IgD-negative memory B cell (primary cell): Measurements from ENCODE around the gene TBX20. TPM values are rescaled to one million over a fixed set of nuclear protein-coding genes. Genes with fewer than 3 reads are reported as not detected.
"Not testable (repeated sequence)": the region's sequence is repeated elsewhere in the genome, so short reads cannot be mapped to it uniquely, and the experiment has no call there.

Source experiments
- H3K27ac Mint-ChIP-seq, 3 donors: one replicate each; pipeline ENCODE4 v1.8.0; 2020 to 2022; ENCODE audit warnings: mild to moderate bottlenecking in 3 of 3, mixed read lengths in 3 of 3, moderate library complexity in 1 of 3
- H3K27me3 Mint-ChIP-seq: one replicate; pipeline ENCODE4 v1.8.0; 2021; ENCODE audit warnings: mixed read lengths
- H3K36me3 Mint-ChIP-seq: one replicate; pipeline ENCODE4 v1.8.0; 2020; ENCODE audit warnings: mild to moderate bottlenecking, mixed read lengths
- H3K4me1 Mint-ChIP-seq, 3 donors: one replicate each; pipeline ENCODE4 v1.8.0; 2020 to 2022; ENCODE audit warnings: mixed read lengths in 3 of 3, mild to moderate bottlenecking in 1 of 3
- H3K4me3 Mint-ChIP-seq, 4 donors: one replicate each; pipeline ENCODE4 v1.8.0; 2020 to 2022; ENCODE audit warnings: mild to moderate bottlenecking in 4 of 4, mixed read lengths in 4 of 4, moderate library complexity in 3 of 4
- H3K9me3 Mint-ChIP-seq, 3 donors: one replicate each; pipeline ENCODE4 v1.8.0; 2020 to 2021; ENCODE audit warnings: mixed read lengths in 3 of 3, mild to moderate bottlenecking in 1 of 3
- polyA plus RNA-seq: library from polyadenylated mRNA; unstranded; fragments of 300-500 nt; fragmentation: Illumina TruSeq; gene quantifications from one replicate; pipeline ENCODE4 v1.2.3, GENCODE V29; 2021

TBX20 gene
- polyA plus RNA-seq, 1 donor from 2014 or later: not detected

DNA sequence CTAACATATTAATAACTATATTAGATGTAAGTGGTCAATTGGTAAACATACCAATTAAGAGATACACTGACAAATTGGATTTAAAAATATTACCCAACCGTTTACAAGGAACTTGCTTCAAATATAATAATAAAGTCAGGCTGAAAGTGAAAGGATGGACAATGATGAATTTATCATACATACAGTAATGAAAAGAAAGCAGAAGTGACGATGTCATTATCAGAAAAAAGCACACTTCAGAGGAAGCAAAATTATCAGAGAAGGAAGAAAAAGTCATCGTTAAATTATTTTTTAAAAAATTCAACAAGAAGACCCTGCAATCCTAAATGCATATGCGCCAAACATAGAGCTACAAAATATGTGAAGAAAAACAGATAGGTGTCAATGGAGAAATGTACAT lies 81.8 kb downstream of the TBX20 start:
- H3K9me3 Mint-ChIP-seq: not testable (repeated sequence)

DNA sequence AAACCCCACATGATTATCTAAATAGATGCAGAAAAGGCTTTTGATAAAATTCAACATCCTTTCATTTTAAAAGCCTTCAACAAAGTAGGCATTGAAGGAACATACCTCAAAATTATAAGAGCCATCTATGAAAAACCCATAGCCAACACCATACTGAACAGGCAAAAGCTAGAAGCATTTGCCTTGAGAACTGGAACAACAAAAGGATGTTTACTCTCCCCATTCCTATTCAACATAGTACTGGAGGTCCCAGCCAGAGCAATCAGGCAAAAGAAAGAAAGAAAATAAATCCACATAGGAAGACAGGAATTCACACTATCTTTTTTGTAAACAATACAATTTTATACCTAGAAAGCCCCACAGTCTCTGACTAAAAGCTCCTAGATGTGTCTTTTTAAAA lies 86.2 kb downstream of the TBX20 start:
- not testable (repeated sequence) for H3K27me3 Mint-ChIP-seq, H3K27ac Mint-ChIP-seq, H3K4me1 Mint-ChIP-seq, H3K4me3 Mint-ChIP-seq, H3K36me3 Mint-ChIP-seq, H3K9me3 Mint-ChIP-seq

More for the DNA sequence above, 81.8 kb downstream of the TBX20 start:
- H3K4me1 Mint-ChIP-seq, H3K36me3 Mint-ChIP-seq, H3K27me3 Mint-ChIP-seq, H3K4me3 Mint-ChIP-seq, H3K27ac Mint-ChIP-seq: not testable (repeated sequence)

DNA sequence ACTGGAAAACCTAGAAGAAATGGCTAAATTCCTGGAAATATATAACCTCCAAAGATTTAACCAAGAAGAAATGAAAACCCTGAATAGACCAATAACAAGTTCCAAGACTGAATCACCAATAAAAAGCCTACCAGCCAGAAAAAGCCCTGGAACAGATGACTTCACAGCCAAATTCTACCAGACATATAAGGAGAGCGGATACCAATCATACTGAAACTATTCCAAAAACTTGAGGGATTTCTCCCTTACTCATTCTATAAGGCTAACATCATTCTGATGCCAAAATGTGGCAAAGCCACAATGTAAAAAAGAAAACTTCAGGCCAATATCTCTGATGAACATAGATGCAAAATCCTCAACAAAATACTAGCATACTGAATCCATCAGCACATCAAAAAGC lies 86.7 kb downstream of the TBX20 start:
- not testable (repeated sequence) for H3K9me3 Mint-ChIP-seq, H3K4me3 Mint-ChIP-seq, H3K4me1 Mint-ChIP-seq, H3K27ac Mint-ChIP-seq, H3K27me3 Mint-ChIP-seq, H3K36me3 Mint-ChIP-seq

DNA sequence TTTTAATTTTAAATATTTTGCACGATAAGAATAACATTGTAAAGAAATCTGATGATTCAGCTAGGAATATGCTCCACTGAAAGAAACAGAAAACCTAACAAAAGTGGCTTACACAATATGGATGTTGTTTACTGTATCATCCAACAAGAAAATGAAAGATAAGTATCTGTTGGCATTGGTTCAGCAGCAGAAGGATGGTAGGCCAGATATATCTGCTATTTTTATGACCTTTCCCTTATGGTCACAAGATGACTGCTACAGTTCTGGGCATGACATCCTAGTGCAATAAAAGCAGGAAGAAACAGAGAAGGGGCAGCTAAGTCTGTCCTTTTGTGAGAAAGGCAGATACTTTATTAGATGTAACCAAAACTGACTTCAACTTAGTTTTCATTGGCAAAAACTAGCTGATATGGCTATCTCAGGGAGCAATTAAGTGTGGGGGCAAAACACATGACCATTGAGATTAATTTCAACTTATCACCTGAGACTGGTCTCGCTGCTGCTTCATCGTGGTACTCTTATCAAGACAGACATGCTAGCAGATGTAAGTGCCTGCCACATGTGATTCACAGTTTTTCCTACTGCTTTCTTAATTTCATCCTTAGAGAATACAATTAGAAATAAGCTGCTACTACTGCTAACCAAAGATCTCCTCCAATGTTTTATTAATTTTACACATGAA lies 92.7 kb downstream of the TBX20 start:
- not testable (repeated sequence) for H3K4me3 Mint-ChIP-seq, H3K4me1 Mint-ChIP-seq, H3K27me3 Mint-ChIP-seq, H3K9me3 Mint-ChIP-seq, H3K36me3 Mint-ChIP-seq, H3K27ac Mint-ChIP-seq

Other genes starting within 250 kb of the TBX20 start
- gene DPY19L1, start 216.6 kb downstream of the TBX20 start, polyA plus RNA-seq: 1.1 TPM